Fibroblast of the aortic adventitia (primary cell): Measurements from ENCODE around the gene DPP6. TPM values are rescaled to one million over a fixed set of nuclear protein-coding genes. Genes with fewer than 3 reads are reported as not detected.

Experiments
- DNase-seq: peaks from one replicate; pipeline ENCODE4 v3.0.0-alpha.2; 2010; ENCODE audit warnings: low read depth
- H3K4me3 ChIP-seq: 2 replicates; pipeline ENCODE4 v1.5.1; 2011; ENCODE audit warnings: low read depth, mild to moderate bottlenecking, control low read depth, low read length, moderate library complexity
- CTCF ChIP-seq: IDR thresholded peaks from 2 replicates; pipeline ENCODE4 v1.5.1; 2011; ENCODE audit warnings: mild to moderate bottlenecking, low read length, control low read depth, inconsistent platforms; ENCODE audit not compliant: insufficient read depth
- total RNA-seq: library from RNA; depleted of rRNA; stranded (reverse); fragments of >200 nt; gene quantifications from 2 replicates; pipeline ENCODE4 v1.2.3, GENCODE V29; 2012; ENCODE audit warnings: low replicate concordance

The DPP6 gene
- total RNA-seq, 1 donor: not detected

DNA sequence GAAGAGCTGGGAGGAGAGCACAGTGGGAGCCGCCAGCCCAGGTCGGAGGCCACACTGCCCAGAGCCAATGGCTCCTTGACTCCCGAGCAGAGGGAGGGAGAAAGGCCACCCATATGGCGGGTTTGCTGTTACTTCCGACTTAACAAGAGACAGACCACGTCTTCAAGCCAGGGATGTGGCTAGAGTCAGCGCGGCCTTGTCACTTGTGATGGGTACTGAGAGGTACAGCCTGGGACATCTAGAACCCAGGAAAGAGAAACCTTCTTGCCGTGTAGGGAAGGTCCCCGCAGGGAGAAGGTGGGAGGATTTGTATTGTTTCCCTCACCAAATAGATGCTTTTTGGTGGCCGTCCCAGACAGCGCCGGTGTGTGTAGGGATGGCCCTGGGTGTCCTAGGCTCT is 823.1 kb downstream of the DPP6 start:
- no peak for TF ChIP-seq CTCF
- no peak overlapping the region for H3K4me3 ChIP-seq
- DNase-seq: no peak

DNA sequence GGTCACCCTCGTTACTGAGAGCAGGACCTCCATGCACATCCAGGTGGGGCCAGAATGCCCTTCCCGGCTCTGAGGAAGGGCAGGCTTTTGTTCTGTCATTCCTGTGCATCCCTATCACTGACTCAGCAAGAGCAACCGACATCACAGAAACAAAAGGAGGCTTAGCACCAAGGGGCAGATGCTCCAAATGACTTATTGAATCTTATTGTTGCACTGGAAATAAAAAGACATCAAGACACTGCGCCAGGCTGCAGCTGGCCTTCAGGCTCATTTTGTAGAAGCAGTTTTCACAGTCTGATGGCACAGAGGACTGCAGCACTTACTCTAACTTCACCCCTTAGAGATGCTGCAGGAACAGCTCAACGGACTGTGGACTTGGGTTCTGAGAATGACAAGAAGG is 824.3 kb downstream of the DPP6 start:
- no peak for DNase-seq
- H3K4me3 ChIP-seq: no peak overlapping the region
- no peak for TF ChIP-seq CTCF

DNA sequence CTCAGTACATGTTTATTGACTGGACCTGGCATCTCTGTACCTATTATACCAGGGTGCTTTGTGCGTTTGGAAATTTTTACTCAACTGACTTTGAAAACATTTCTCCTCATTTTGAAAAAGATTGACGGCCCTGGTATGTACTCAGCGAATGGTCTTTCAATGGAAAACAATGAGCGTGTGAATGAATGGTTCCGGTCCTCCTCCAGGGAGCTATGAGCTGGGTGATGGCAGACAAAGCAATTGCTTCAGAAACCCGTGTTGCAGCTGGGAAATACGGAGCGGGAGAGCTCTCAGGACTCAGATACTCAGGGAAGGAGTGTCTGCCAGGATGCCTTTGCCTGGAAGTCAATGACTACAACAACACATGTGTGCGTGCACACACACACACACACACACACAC is 824.8 kb downstream of the DPP6 start:
- no peak overlapping the region for H3K4me3 ChIP-seq
- TF ChIP-seq CTCF: no peak
- DNase-seq: no peak

- H3K4me3 ChIP-seq: no peak overlapping the region
- no peak for DNase-seq
- no peak for TF ChIP-seq CTCF
Measured at GRCh38 chr7:154879629-154880028, 827.4 kb downstream of the DPP6 start.

DNA sequence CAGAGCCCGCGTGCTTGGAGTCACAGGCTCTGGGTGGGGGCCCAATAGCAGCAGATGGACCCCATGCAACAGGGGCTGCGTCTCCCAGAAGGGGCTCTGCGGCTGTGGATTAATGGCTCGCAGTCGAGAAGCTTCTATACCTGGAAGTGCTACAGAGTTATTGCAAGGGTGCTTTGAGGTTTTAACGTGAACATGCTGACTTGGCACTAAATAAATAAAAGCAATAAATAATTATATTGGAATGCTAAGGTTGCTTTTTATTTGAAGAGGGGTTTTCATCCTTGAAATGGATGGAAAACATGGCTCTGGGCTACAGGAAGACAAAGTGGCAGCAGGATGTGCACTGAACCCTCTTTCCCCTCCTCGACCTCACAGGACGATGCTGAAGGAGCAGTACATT is 828.3 kb downstream of the DPP6 start:
- H3K4me3 ChIP-seq: no peak overlapping the region
- DNase-seq: no peak
- TF ChIP-seq CTCF: no peak

DNA sequence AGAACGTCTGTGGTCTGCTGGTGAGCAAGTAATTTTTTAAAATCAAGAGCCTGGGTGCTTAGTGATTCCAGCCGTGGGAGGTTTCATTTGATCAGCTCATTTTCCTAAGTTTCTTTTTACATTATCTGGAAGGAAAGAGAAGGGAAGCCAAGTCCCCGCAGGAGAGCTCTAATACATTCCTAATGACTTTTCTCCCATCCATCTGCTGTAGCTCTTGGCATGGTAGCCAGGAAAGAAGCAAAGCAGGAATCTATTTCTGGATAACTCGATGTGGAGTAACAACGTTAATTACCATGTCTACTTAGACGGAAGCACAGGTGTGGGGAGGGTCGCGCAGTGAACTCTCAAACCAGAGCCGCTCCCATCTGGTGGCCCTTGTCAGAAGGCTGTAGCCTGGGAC is 828.8 kb downstream of the DPP6 start:
- no peak for TF ChIP-seq CTCF
- H3K4me3 ChIP-seq: no peak overlapping the region
- no peak for DNase-seq

- H3K4me3 ChIP-seq: no peak overlapping the region
- no peak for DNase-seq
- no peak for TF ChIP-seq CTCF
Measured at GRCh38 chr7:154881526-154881925, 829.3 kb downstream of the DPP6 start.
